Testis (tissue), 3 donors: ENCODE data around the gene LYPD4. TPM values are rescaled to one million over a fixed set of nuclear protein-coding genes. Genes with fewer than 3 reads are reported as not detected.

ENCODE experiments used
- DNase-seq: peaks from one replicate; pipeline ENCODE4 v3.0.0-alpha.2; 2019
- H3K27ac ChIP-seq, 2 donors: fragments of 200-600 bp; sonication (generic); one replicate each; pipeline ENCODE4 v1.5.1; 2019
- H3K27me3 ChIP-seq: fragments of 200-600 bp; sonication (generic); one replicate; pipeline ENCODE4 v1.5.1; 2019
- H3K36me3 ChIP-seq: fragments of 200-600 bp; sonication (generic); one replicate; pipeline ENCODE4 v1.5.1; 2017; ENCODE audit warnings: low read depth; ENCODE audit errors: missing control alignments
- H3K4me1 ChIP-seq: fragments of 200-600 bp; sonication (generic); one replicate; pipeline ENCODE4 v1.5.1; 2019
- H3K4me3 ChIP-seq, 2 donors: fragments of 200-600 bp; sonication (generic); one replicate each; pipeline ENCODE4 v1.5.1; 2017 to 2019
- H3K9me3 ChIP-seq: fragments of 200-600 bp; sonication (generic); one replicate; pipeline ENCODE4 v1.5.1; 2017
- CTCF ChIP-seq, 3 experiments: fragments of 450-650 bp in 2 of 3; fragments of 200-600 bp in 1 of 3; sonication (generic) in 1 of 3; IDR thresholded peaks; one replicate each; pipeline ENCODE4 v1.5.1; 2016 to 2019; ENCODE audit warnings: antibody characterized with exemption in 3 of 3, mild to moderate bottlenecking in 2 of 3, moderate library complexity in 1 of 3
- POLR2A ChIP-seq: fragments of 450-650 bp; IDR thresholded peaks from one replicate; pipeline ENCODE4 v1.6.1; 2017; ENCODE audit warnings: antibody characterized with exemption, mild to moderate bottlenecking, moderate library complexity
- WGBS, 2 donors: methylation state at CpG; one replicate each; pipeline ENCODE4 v1.1.5; 2018; 5-methylcytosine and 5-hydroxymethylcytosine counted together
- intact Hi-C: fragments of 100-400 bp; cut with DNase I; formaldehyde crosslinking; loops from one replicate; pipeline ENCODE4 v1.15.1; 2023; ENCODE audit warnings: low total_unique reads
- polyA plus RNA-seq: library from polyadenylated mRNA; stranded (reverse); fragments of 350-450 nt; fragmentation: Illumina TruSeq; extraction: RNeasy Lipid Tissue Mini Kit (QIAGEN cat#74804); gene quantifications from one replicate; pipeline ENCODE4 v1.2.3, GENCODE V29; 2014; ENCODE audit warnings: low read depth, low replicate concordance; ENCODE audit not compliant: insufficient read depth
- total RNA-seq, 2 donors: library from RNA; depleted of rRNA; stranded (reverse); fragments of >200 nt; gene quantifications; one replicate each; pipeline ENCODE4 v1.2.3, GENCODE V29; 2016

Gene LYPD4
- total and polyA plus RNA-seq, 3 donors from 2014 or later: 33.6 to 198 (median 68.4) TPM

DNA sequence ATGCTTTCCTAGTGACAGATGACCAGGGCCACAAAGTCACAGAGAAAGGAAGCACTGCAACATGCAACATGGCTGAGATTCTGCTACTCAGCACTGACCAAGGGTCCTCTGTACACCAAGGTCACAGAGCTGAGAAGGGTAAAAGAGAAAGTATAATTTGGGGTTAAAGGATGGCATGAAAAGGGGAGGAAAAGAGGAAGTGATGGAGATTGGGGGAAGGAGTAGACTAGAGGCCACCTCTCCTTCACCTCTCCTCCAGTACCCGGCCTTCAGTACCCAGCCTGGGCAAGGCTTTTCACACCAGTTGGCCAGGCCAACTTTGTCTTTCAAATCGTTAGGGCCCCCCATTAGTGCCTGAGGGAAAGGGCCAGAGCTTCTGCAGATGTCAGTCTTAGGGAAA is 9.3 kb upstream of the LYPD4 start:
- no peak for TF ChIP-seq POLR2A
- no peak for TF ChIP-seq CTCF (IDR thresholded peaks at IDR 0.05)
- Histone ChIP-seq H3K4me3 (no peak overlapping the region), H3K27ac (no peak overlapping the region), H3K27me3 (no peaks in the 10 kb centered on the region), H3K4me1 (no peaks in the 10 kb centered on the region), H3K9me3 (no peaks in the 10 kb centered on the region), H3K36me3 (no peaks in the 10 kb centered on the region)
- no peak for DNase-seq
- intact Hi-C loops: no loop called here
- 71 to 73% methylated on average over 2 of the region's 2 CpGs for WGBS, 2 donors

GRCh38 chr19:41853344-41853743 is 8.9 kb upstream of the LYPD4 start:
- Histone ChIP-seq H3K27ac (no peak overlapping the region), H3K27me3 (no peaks in the 10 kb centered on the region), H3K36me3 (no peaks in the 10 kb centered on the region), H3K9me3 (no peaks in the 10 kb centered on the region), H3K4me3 (no peak overlapping the region), H3K4me1 (no peaks in the 10 kb centered on the region)
- DNase-seq: no peak
- WGBS, 2 donors: 39 to 56% methylated on average over 2 of the region's 2 CpGs
- intact Hi-C loops: no loop called here
- TF ChIP-seq CTCF (IDR thresholded peaks at IDR 0.05) (no peak), POLR2A (no peak)

DNA sequence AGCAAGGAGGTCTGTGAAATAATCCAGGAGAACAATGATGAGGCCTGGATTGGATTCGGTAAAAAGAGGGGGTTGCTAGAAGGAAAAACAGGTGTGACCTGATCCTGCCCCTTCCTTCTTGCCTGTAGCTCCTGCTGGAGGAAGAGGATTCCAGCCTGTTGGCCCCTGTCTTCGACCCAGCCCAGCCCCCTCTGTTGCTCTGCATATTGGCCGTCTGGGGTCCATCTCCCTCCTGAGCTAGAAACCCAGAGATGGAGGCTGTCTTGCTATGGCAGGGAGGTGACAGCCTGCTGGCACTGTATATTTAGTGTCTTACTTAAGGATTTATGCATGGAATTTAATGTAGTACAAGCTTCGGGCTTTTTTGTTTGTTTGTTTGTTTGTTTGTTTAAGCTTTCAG is 7.0 kb upstream of the LYPD4 start:
- 48 to 56% methylated on average over 4 of the region's 4 CpGs for WGBS, 2 donors
- H3K27ac ChIP-seq: no peak overlapping the region
- H3K9me3 ChIP-seq: no peaks in the 10 kb centered on the region
- H3K27me3 ChIP-seq: no peaks in the 10 kb centered on the region
- no peaks in the 10 kb centered on the region for H3K4me1 ChIP-seq
- intact Hi-C loops: no loop called here
- no peak for DNase-seq
- H3K4me3 ChIP-seq: no peak overlapping the region
- TF ChIP-seq POLR2A (no peak), CTCF (IDR thresholded peaks at IDR 0.05) (no peak)
- H3K36me3 ChIP-seq: no peaks in the 10 kb centered on the region

GRCh38 chr19:41850381-41850780 is 5.9 kb upstream of the LYPD4 start:
- Histone ChIP-seq H3K4me3 (no peak overlapping the region), H3K36me3 (no peaks in the 10 kb centered on the region), H3K27me3 (no peaks in the 10 kb centered on the region), H3K27ac (no peak overlapping the region), H3K9me3 (no peaks in the 10 kb centered on the region), H3K4me1 (no peaks in the 10 kb centered on the region)
- TF ChIP-seq POLR2A: no peak
- TF ChIP-seq CTCF (IDR thresholded peaks at IDR 0.05): no peak
- 74 to 82% methylated on average over 3 to 5 of the region's 5 CpGs for WGBS, 2 donors
- DNase-seq: no peak
- intact Hi-C loops: no loop called here

DNA sequence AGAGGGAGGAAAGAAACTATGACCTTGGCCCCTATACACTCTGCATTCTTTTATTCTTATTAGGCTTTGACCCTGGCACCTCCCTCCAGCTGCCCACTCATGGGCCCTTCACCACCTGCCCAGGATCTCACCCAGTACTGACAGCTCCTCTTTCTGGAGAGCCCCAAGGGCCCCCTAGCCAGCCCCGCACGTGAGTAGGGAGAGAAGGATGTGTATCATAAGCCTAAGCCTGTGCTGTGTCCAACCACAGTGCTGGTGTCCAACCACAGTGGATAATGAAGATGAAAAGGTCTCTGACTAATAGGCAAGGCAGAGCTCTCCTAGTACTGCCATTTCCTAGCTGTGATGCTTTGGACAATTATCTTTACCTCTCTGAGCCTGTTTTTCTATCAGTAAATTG is 4.6 kb upstream of the LYPD4 start:
- intact Hi-C loops: no loop called here
- H3K27me3 ChIP-seq: no peaks in the 10 kb centered on the region
- H3K4me3 ChIP-seq: no peak overlapping the region
- no peak overlapping the region for H3K27ac ChIP-seq
- WGBS, 2 donors: 72 to 79% methylated on average over 2 of the region's 2 CpGs
- H3K36me3 ChIP-seq: no peaks in the 10 kb centered on the region
- TF ChIP-seq POLR2A (no peak), CTCF (IDR thresholded peaks at IDR 0.05) (no peak)
- H3K9me3 ChIP-seq: no peaks in the 10 kb centered on the region
- DNase-seq: no peak
- no peaks in the 10 kb centered on the region for H3K4me1 ChIP-seq
